ENCODE results near the gene SBF2. TPM values are rescaled to one million over a fixed set of nuclear protein-coding genes. Genes with fewer than 3 reads are reported as not detected.
"Not testable (repeated sequence)": the region's sequence is repeated elsewhere in the genome, so short reads cannot be mapped to it uniquely, and the experiment has no call there.

Gene SBF2
- total and polyA plus RNA-seq, 11 donors = 10.4 to 33.9 (median 20.9) TPM

DNA sequence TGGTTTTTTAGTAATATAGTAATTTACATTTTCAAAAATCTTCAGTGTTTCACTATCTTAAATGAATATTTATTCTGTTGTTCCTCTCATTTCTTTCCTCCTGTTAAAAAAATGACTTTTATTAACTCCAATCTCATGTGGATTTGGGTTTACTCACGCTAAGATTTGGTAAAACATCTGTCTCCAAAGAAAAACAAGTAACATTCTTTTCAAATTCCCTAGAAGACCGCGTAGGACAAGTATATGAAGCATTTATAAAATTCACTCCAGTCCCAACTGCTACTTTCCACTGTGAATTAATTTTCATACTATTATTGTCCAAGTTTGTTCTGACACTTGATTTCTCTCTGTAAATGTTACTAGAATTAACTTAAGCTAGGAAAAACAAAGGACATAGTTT lies 26.2 kb downstream of the SBF2 start:
- intact Hi-C loops (cut with DNase I) = no loop called here
- DNase-seq = no peak
- 78 to 85% (median 80%) methylated on average over 3 of the region's 3 CpGs for WGBS, 4 donors
- ATAC-seq = no peak
- no peak overlapping the region for H3K27ac ChIP-seq
- H3K27me3 ChIP-seq = no peaks in the 10 kb centered on the region
- peaks cover 0 to 4% (median 0%) of the 10 kb centered on the region in 12 donors for H3K9me3 ChIP-seq
- H3K4me1 ChIP-seq = peaks cover 0 to 9% (median 0%) of the 10 kb centered on the region in 12 donors
- no peak overlapping the region for H3K4me3 ChIP-seq
- no peak for TF ChIP-seq POLR2A (IDR thresholded peaks at IDR 0.05)
- TF ChIP-seq, protein P1, sequence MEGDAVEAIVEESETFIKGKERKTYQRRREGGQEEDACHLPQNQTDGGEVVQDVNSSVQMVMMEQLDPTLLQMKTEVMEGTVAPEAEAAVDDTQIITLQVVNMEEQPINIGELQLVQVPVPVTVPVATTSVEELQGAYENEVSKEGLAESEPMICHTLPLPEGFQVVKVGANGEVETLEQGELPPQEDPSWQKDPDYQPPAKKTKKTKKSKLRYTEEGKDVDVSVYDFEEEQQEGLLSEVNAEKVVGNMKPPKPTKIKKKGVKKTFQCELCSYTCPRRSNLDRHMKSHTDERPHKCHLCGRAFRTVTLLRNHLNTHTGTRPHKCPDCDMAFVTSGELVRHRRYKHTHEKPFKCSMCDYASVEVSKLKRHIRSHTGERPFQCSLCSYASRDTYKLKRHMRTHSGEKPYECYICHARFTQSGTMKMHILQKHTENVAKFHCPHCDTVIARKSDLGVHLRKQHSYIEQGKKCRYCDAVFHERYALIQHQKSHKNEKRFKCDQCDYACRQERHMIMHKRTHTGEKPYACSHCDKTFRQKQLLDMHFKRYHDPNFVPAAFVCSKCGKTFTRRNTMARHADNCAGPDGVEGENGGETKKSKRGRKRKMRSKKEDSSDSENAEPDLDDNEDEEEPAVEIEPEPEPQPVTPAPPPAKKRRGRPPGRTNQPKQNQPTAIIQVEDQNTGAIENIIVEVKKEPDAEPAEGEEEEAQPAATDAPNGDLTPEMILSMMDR (IDR thresholded peaks at IDR 0.05) = no peak
- no peaks in the 10 kb centered on the region for H3K36me3 ChIP-seq

DNA sequence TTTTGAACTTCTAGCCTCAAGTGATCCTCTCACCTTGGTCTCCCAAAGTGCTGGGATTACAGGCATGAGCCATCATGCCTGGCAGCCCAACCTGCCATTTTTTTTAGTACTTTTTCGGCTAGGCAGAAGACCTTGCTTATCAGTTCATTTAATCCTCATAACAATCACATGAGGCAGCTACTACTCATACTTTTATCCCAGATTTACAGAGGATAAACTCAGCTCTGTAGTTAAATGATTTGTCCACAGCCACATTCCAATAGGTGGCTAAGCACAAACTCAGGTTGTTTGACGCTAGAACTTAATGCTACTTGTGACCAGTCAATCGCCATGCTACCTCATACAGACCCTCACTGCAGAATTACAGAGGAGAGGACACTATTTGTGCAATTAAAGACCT lies 28.1 kb downstream of the SBF2 start:
- no peaks in the 10 kb centered on the region for H3K27me3 ChIP-seq
- H3K4me1 ChIP-seq = peaks cover 0 to 15% (median 0%) of the 10 kb centered on the region in 12 donors
- no peak overlapping the region for H3K4me3 ChIP-seq
- ATAC-seq (no peak), DNase-seq (no peak)
- H3K27ac ChIP-seq = no peak overlapping the region
- TF ChIP-seq, protein P1 (IDR thresholded peaks at IDR 0.05) = no peak
- TF ChIP-seq POLR2A (IDR thresholded peaks at IDR 0.05) = no peak
- H3K36me3 ChIP-seq = no peaks in the 10 kb centered on the region
- intact Hi-C loops (cut with DNase I) = no loop called here
- WGBS, 4 donors = 81 to 98% (median 96%) methylated on average over 3 of the region's 3 CpGs
- H3K9me3 ChIP-seq = peaks cover 0 to 4% (median 0%) of the 10 kb centered on the region in 12 donors

DNA sequence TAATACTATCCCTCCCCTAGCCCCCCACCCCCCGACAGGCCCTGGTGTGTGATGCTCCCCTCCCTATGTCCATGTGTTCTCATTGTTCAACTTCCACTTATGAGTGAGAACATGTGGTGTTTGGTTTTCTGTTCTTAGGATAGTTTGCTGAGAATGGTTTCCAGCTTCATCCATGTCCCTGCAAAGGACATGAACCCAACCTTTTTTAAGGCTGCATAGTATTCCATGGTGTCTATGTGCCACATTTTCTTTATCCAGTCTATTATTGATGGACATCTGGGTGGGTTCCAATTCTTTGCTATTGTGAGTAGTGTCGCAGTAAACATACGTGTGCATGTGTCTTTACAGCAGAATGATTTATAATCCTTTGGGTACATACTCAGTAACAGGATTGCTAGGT lies 29.3 kb downstream of the SBF2 start:
- WGBS, 4 donors = 96 to 100% (median 97%) methylated on average over 3 of the region's 3 CpGs
- H3K27me3 ChIP-seq; H3K27ac ChIP-seq; DNase-seq; intact Hi-C loops (cut with DNase I); ATAC-seq; H3K4me3 ChIP-seq; H3K36me3 ChIP-seq; H3K9me3 ChIP-seq: not testable (repeated sequence)
- H3K4me1 ChIP-seq = peaks cover 0 to 15% (median 0%) of the 10 kb centered on the region in 12 donors

DNA sequence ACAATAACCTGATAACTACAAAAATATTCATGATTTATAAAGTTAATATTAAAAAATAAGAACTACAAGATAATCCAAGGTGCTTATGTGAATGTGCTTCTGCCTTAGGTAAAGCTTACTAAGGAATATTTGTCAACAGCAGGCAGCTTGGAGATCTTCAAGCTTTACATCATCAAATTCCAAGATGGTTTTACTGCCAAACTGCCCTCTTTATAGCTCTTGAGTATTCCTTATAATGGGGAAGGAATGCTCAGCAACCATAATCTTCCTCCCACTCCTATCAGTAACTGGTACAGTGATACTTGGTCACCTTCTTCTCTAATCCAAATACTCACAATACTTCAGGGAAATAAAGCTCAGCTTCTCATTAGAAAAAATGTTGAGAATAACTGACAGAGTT lies 30.1 kb downstream of the SBF2 start:
- DNase-seq (no peak), ATAC-seq (no peak)
- peaks cover 0 to 4% (median 0%) of the 10 kb centered on the region in 12 donors for H3K9me3 ChIP-seq
- H3K27ac ChIP-seq = no peak overlapping the region
- no peak for TF ChIP-seq POLR2A (IDR thresholded peaks at IDR 0.05)
- TF ChIP-seq, protein P1 (IDR thresholded peaks at IDR 0.05) = no peak
- no peaks in the 10 kb centered on the region for H3K36me3 ChIP-seq
- H3K4me3 ChIP-seq = no peak overlapping the region
- intact Hi-C loops (cut with DNase I) = no loop called here
- no peaks in the 10 kb centered on the region for H3K27me3 ChIP-seq
- peaks cover 0 to 15% (median 0%) of the 10 kb centered on the region in 12 donors for H3K4me1 ChIP-seq

DNA sequence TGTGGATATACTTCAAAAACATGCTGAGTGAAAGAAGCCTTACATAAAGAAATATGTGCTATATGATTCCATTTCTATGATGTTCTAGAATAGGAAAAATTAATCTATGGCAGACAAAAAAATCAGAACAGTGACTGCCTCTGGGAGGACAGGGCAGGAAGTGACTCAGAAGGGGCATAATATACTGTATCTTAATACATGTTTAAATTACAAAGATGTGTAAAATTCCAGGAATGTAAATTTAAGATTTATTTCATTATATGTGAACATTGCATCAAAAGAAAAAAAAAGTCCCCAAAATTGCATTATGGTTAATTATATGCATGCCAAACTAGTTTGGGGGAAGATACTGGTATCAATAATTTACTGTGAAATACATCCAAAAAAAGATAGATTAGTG lies 32.2 kb downstream of the SBF2 start:
- intact Hi-C loops (cut with DNase I) = no loop called here

More for the DNA sequence above, 32.2 kb downstream of the SBF2 start:
- peaks cover 0 to 6% (median 0%) of the 10 kb centered on the region in 12 donors for H3K4me1 ChIP-seq
- no peak overlapping the region for H3K4me3 ChIP-seq
- TF ChIP-seq POLR2A (IDR thresholded peaks at IDR 0.05) = no peak
- TF ChIP-seq, protein P1 (IDR thresholded peaks at IDR 0.05) = no peak
- no peak overlapping the region for H3K27ac ChIP-seq
- H3K36me3 ChIP-seq = no peaks in the 10 kb centered on the region
- DNase-seq = no peak
- ATAC-seq = no peak
- peaks cover 0 to 4% (median 0%) of the 10 kb centered on the region in 12 donors for H3K9me3 ChIP-seq
- H3K27me3 ChIP-seq = no peaks in the 10 kb centered on the region
